HUES6 (cell line): Measurements from ENCODE around the gene COL5A1.

Experiments
- H3K27ac ChIP-seq: 2 replicates; pipeline ENCODE4 v1.7.0; 2013; ENCODE audit warnings: low read depth, mild to moderate bottlenecking, low read length, inconsistent platforms
- H3K27me3 ChIP-seq: 2 replicates; pipeline ENCODE4 v1.6.1; 2013; ENCODE audit warnings: low read length; ENCODE audit not compliant: control insufficient read depth, insufficient read depth
- H3K36me3 ChIP-seq: 2 replicates; pipeline ENCODE4 v1.6.1; 2013; ENCODE audit warnings: low read length; ENCODE audit not compliant: control insufficient read depth, insufficient read depth
- H3K4me1 ChIP-seq: 2 replicates; pipeline ENCODE4 v1.6.1; 2013; ENCODE audit warnings: low read length; ENCODE audit not compliant: control insufficient read depth, insufficient read depth
- H3K4me3 ChIP-seq: 2 replicates; pipeline ENCODE4 v1.5.1; 2013; ENCODE audit warnings: low read depth, low read length
- H3K9ac ChIP-seq: one replicate; pipeline ENCODE4 v1.6.1; 2013; ENCODE audit warnings: mild to moderate bottlenecking, low read length
- H3K9me3 ChIP-seq: 2 replicates; pipeline ENCODE4 v1.6.1; 2013; ENCODE audit warnings: low read depth, low read length; ENCODE audit not compliant: control insufficient read depth, insufficient read depth

COL5A1 gene

GRCh38 chr9:134738869-134739659 lies 97.5 kb downstream of the COL5A1 start:
- peaks cover 15% of the 10 kb centered on the region for H3K36me3 ChIP-seq
- no peaks in the 10 kb centered on the region for H3K27me3 ChIP-seq
- no peak overlapping the region for H3K27ac ChIP-seq
- H3K4me1 ChIP-seq, result no peaks in the 10 kb centered on the region; the same call in 1 of the 2 replicates
- H3K4me3 ChIP-seq, result no peak overlapping the region
- no peak overlapping the region for H3K9ac ChIP-seq
- H3K9me3 ChIP-seq, result no peaks in the 10 kb centered on the region

GRCh38 chr9:134739660-134739968 lies 98.0 kb downstream of the COL5A1 start:
- Histone ChIP-seq H3K9ac (no peak overlapping the region), H3K4me1 (no peaks in the 10 kb centered on the region), H3K4me3 (no peak overlapping the region), H3K27ac (no peak overlapping the region), H3K27me3 (no peaks in the 10 kb centered on the region), H3K9me3 (peaks cover 5% of the 10 kb centered on the region; the same call in 1 of the 2 replicates), H3K36me3 (peaks cover 19% of the 10 kb centered on the region)

GRCh38 chr9:134740071-134740470 lies 98.5 kb downstream of the COL5A1 start:
- Histone ChIP-seq H3K27ac (no peak overlapping the region), H3K4me1 (no peaks in the 10 kb centered on the region), H3K27me3 (no peaks in the 10 kb centered on the region), H3K9ac (no peak overlapping the region), H3K4me3 (no peak overlapping the region), H3K9me3 (peaks cover 7% of the 10 kb centered on the region; the same call in 1 of the 2 replicates), H3K36me3 (peaks cover 20% of the 10 kb centered on the region)

- H3K36me3 ChIP-seq, result peaks cover 30% of the 10 kb centered on the region
Observed at GRCh38 chr9:134741846-134742245, 100.2 kb downstream of the COL5A1 start.

GRCh38 chr9:134742822-134743535 lies 101.4 kb downstream of the COL5A1 start:
- no peaks in the 10 kb centered on the region for H3K4me1 ChIP-seq
- H3K36me3 ChIP-seq, result peaks cover 40% of the 10 kb centered on the region
- H3K27me3 ChIP-seq, result no peaks in the 10 kb centered on the region
- peaks cover 16% of the 10 kb centered on the region; the same call in 1 of the 2 replicates for H3K9me3 ChIP-seq
- no peak overlapping the region for H3K9ac ChIP-seq
- no peak overlapping the region for H3K4me3 ChIP-seq
- no peak overlapping the region for H3K27ac ChIP-seq

More at GRCh38 chr9:134741846-134742245, 100.2 kb downstream of the COL5A1 start:
- Histone ChIP-seq H3K9me3 (peaks cover 7% of the 10 kb centered on the region; the same call in 1 of the 2 replicates), H3K4me3 (no peak overlapping the region), H3K9ac (no peak overlapping the region), H3K27me3 (no peaks in the 10 kb centered on the region), H3K4me1 (no peaks in the 10 kb centered on the region), H3K27ac (no peak overlapping the region)

- Histone ChIP-seq H3K9ac (no peak overlapping the region), H3K27ac (no peak overlapping the region), H3K4me1 (no peaks in the 10 kb centered on the region), H3K4me3 (no peak overlapping the region), H3K27me3 (no peaks in the 10 kb centered on the region), H3K36me3 (peaks cover 47% of the 10 kb centered on the region), H3K9me3 (peaks cover 18% of the 10 kb centered on the region; the same call in 1 of the 2 replicates)
Observed at GRCh38 chr9:134743853-134744252, 102.2 kb downstream of the COL5A1 start.

- no peaks in the 10 kb centered on the region for H3K4me1 ChIP-seq
- no peak overlapping the region for H3K4me3 ChIP-seq
- no peaks in the 10 kb centered on the region for H3K27me3 ChIP-seq
- H3K36me3 ChIP-seq, result peaks cover 47% of the 10 kb centered on the region
- no peak overlapping the region for H3K27ac ChIP-seq
- no peak overlapping the region for H3K9ac ChIP-seq
- peaks cover 18% of the 10 kb centered on the region; the same call in 1 of the 2 replicates for H3K9me3 ChIP-seq
Observed at GRCh38 chr9:134744385-134745295, 103.0 kb downstream of the COL5A1 start.

- Histone ChIP-seq H3K9me3 (peaks cover 18% of the 10 kb centered on the region; the same call in 1 of the 2 replicates), H3K27ac (no peak overlapping the region), H3K9ac (no peak overlapping the region), H3K36me3 (peaks cover 63% of the 10 kb centered on the region), H3K4me1 (no peaks in the 10 kb centered on the region), H3K27me3 (no peaks in the 10 kb centered on the region), H3K4me3 (no peak overlapping the region)
Observed at GRCh38 chr9:134747951-134748489, 106.4 kb downstream of the COL5A1 start.

- Histone ChIP-seq H3K27me3 (no peaks in the 10 kb centered on the region), H3K4me3 (no peak overlapping the region), H3K9me3 (peaks cover 18% of the 10 kb centered on the region; the same call in 1 of the 2 replicates), H3K27ac (no peak overlapping the region), H3K4me1 (no peaks in the 10 kb centered on the region), H3K9ac (no peak overlapping the region), H3K36me3 (peaks cover 64% of the 10 kb centered on the region)
Observed at GRCh38 chr9:134748591-134748990, 107.0 kb downstream of the COL5A1 start.

- Histone ChIP-seq H3K9ac (no peak overlapping the region), H3K27me3 (no peaks in the 10 kb centered on the region), H3K27ac (no peak overlapping the region), H3K36me3 (peaks cover 54% of the 10 kb centered on the region), H3K9me3 (peaks cover 10% of the 10 kb centered on the region; the same call in 1 of the 2 replicates), H3K4me1 (no peaks in the 10 kb centered on the region), H3K4me3 (no peak overlapping the region)
Observed at GRCh38 chr9:134750450-134751155, 109.0 kb downstream of the COL5A1 start.
